Measurements from ENCODE around the gene RBM47.
"Not testable (repeated sequence)": the region's sequence is repeated elsewhere in the genome, so short reads cannot be mapped to it uniquely, and the experiment has no call there.

DNA sequence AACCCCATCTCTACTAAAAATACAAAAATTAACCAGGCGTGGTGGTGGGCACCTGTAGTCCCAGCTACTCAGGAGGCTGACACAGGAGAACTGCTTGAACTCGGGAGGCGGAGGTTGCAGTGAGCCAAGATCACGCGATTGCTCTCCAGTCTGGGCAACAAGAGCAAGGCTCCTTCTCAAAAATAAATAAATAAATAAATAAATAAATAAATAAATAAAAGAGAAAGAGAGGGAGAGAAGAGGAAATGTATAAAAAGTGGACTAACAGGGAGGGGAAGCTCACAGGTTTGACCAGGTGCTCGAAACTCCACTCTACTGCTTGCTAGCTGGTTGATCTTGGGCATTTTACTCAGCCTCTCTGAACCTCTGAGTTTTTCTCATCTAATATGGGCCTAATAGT, 84.2 kb downstream of the RBM47 start:
- TF ChIP-seq CTCF (conservative IDR thresholded peaks at IDR 0.05); EZH2 (IDR thresholded peaks at IDR 0.05; ENCODE audit: low read depth): not testable (repeated sequence)
